Activated B cell treated with CpG ODN at 0.5 μM for 24 hours (primary cell): ENCODE measurements around the gene FBH1. TPM values are rescaled to one million over a fixed set of nuclear protein-coding genes. Genes with fewer than 3 reads are reported as not detected.

Source experiments
- ATAC-seq: fragments of 200-7000 bp; cut with Tn5 transposase; one replicate; pipeline ENCODE4 v1.10.0; 2021; ENCODE audit warnings: low read depth, mild to moderate bottlenecking, moderate library complexity
- CTCF ChIA-PET: fragments of 350-600 bp; sonication (Branson Sonifier 250); formaldehyde crosslinking; loops from one replicate; lab custom pipeline; 2021; ENCODE audit warnings: antibody characterized with exemption; lab: Charles Lee
- POLR2A ChIA-PET: fragments of 350-600 bp; sonication (Branson Sonifier 250); formaldehyde crosslinking; loops from one replicate; lab custom pipeline; 2021; ENCODE audit warnings: antibody characterized with exemption; lab: Charles Lee
- DNase-seq: peaks from one replicate; pipeline ENCODE4 v3.0.0; 2022
- H3K27ac Mint-ChIP-seq: one replicate; pipeline ENCODE4 v1.8.0; 2020; ENCODE audit warnings: mixed read lengths
- H3K27me3 Mint-ChIP-seq: one replicate; pipeline ENCODE4 v1.8.0; 2021; ENCODE audit warnings: mixed read lengths
- H3K36me3 Mint-ChIP-seq: one replicate; pipeline ENCODE4 v1.8.0; 2021; ENCODE audit warnings: low read depth, mixed read lengths
- H3K4me1 Mint-ChIP-seq: one replicate; pipeline ENCODE4 v1.8.0; 2021; ENCODE audit warnings: mixed read lengths
- H3K4me3 Mint-ChIP-seq: one replicate; pipeline ENCODE4 v1.8.0; 2020; ENCODE audit warnings: mild to moderate bottlenecking, mixed read lengths
- H3K9me3 Mint-ChIP-seq: one replicate; pipeline ENCODE4 v1.8.0; 2020; ENCODE audit warnings: mixed read lengths
- CTCF ChIP-seq: fragments of 200-600 bp; IDR thresholded peaks from one replicate; pipeline ENCODE4 v1.8.0; 2022; ENCODE audit warnings: antibody characterized with exemption, mild to moderate bottlenecking
- intact Hi-C: fragments of 100-400 bp; cut with micrococcal nuclease; formaldehyde crosslinking; loops from one replicate; pipeline ENCODE4 v1.15.1; 2024
- total RNA-seq: library from RNA; stranded (reverse); gene quantifications from 2 replicates; pipeline ENCODE4 v1.2.3, GENCODE V29; 2022

The FBH1 gene
- total RNA-seq, 1 donor from 2014 or later = 65.5 TPM

GRCh38 chr10:5896208-5897052 lies 6.4 kb downstream of the FBH1 start:
- Mint-ChIP-seq H3K36me3 (peaks cover 48% of the 10 kb centered on the region), H3K4me1 (peaks cover 52% of the 10 kb centered on the region), H3K27me3 (no peaks in the 10 kb centered on the region), H3K4me3 (peak overlapping the region; percentile 73), H3K27ac (peak overlapping the region; percentile 90), H3K9me3 (no peaks in the 10 kb centered on the region)
- CTCF ChIA-PET = interaction anchor here (1.5 kb wide), 1 partner anchor 83 kb away, joined by 3 read pairs; the partner anchor contains the start of gene GDI2
- POLR2A ChIA-PET = no interaction called here
- intact Hi-C loops = no loop called here
- TF ChIP-seq CTCF = no peak
- DNase-seq (no peak), ATAC-seq (peak; percentile 14)

- peaks cover 46% of the 10 kb centered on the region for H3K4me1 Mint-ChIP-seq
- CTCF ChIA-PET = no interaction called here
These were observed 7.0 kb downstream of the FBH1 start for GRCh38 chr10:5897053-5897340.

GRCh38 chr10:5897504-5897903 lies 7.5 kb downstream of the FBH1 start:
- Mint-ChIP-seq H3K4me3 (no peak overlapping the region), H3K36me3 (peaks cover 44% of the 10 kb centered on the region), H3K27me3 (no peaks in the 10 kb centered on the region), H3K4me1 (peaks cover 41% of the 10 kb centered on the region), H3K9me3 (no peaks in the 10 kb centered on the region), H3K27ac (peak overlapping the region; percentile 18)
- CTCF ChIA-PET = no interaction called here
- no peak for TF ChIP-seq CTCF
- intact Hi-C loops = no loop called here
- no peak for DNase-seq
- no peak for ATAC-seq
- POLR2A ChIA-PET = interaction anchor here (0.6 kb wide), 1 partner anchor 275 kb away, joined by 3 read pairs; no protein-coding TSS in a partner anchor

More at GRCh38 chr10:5897053-5897340, 7.0 kb downstream of the FBH1 start:
- Mint-ChIP-seq H3K4me3 (no peak overlapping the region), H3K9me3 (no peaks in the 10 kb centered on the region), H3K36me3 (peaks cover 48% of the 10 kb centered on the region), H3K27ac (no peak overlapping the region), H3K27me3 (no peaks in the 10 kb centered on the region)
- ATAC-seq = no peak
- TF ChIP-seq CTCF = no peak
- DNase-seq = no peak
- POLR2A ChIA-PET = no interaction called here
- intact Hi-C loops = no loop called here

- H3K4me1 Mint-ChIP-seq = peaks cover 37% of the 10 kb centered on the region
- H3K4me3 Mint-ChIP-seq = no peak overlapping the region
- no peaks in the 10 kb centered on the region for H3K27me3 Mint-ChIP-seq
- DNase-seq (no peak), ATAC-seq (no peak)
- intact Hi-C loops = no loop called here
- no peak for TF ChIP-seq CTCF
- ChIA-PET CTCF (no interaction called here), POLR2A (interaction anchor here (0.6 kb wide), 1 partner anchor 275 kb away, joined by 3 read pairs; no protein-coding TSS in a partner anchor)
- H3K9me3 Mint-ChIP-seq = no peaks in the 10 kb centered on the region
- peaks cover 42% of the 10 kb centered on the region for H3K36me3 Mint-ChIP-seq
- H3K27ac Mint-ChIP-seq = no peak overlapping the region
These were observed 8.1 kb downstream of the FBH1 start for GRCh38 chr10:5898163-5898562.

GRCh38 chr10:5900247-5900646 lies 10.2 kb downstream of the FBH1 start:
- intact Hi-C loops = no loop called here
- H3K4me1 Mint-ChIP-seq = peaks cover 36% of the 10 kb centered on the region
- H3K27me3 Mint-ChIP-seq = no peaks in the 10 kb centered on the region
- ChIA-PET CTCF (no interaction called here), POLR2A (interaction anchor here (1.0 kb wide), 1 partner anchor 87 kb away, joined by 3 read pairs; the partner anchor contains the start of gene GDI2)
- no peak for TF ChIP-seq CTCF
- H3K9me3 Mint-ChIP-seq = no peaks in the 10 kb centered on the region
- DNase-seq = no peak
- peaks cover 36% of the 10 kb centered on the region for H3K36me3 Mint-ChIP-seq
- ATAC-seq = no peak
- no peak overlapping the region for H3K4me3 Mint-ChIP-seq
- no peak overlapping the region for H3K27ac Mint-ChIP-seq
